ENCODE data around the gene TPGS1.

Gene TPGS1, protein sequence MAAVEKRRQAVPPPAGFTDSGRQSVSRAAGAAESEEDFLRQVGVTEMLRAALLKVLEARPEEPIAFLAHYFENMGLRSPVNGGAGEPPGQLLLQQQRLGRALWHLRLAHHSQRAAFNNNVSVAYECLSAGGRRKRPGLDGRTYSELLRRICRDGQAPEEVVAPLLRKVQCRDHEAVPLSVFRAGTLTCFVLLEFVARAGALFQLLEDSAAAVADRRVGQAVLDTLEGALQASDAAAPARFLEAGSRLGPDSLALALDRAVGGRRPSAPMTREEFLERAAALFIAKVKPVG

DNA sequence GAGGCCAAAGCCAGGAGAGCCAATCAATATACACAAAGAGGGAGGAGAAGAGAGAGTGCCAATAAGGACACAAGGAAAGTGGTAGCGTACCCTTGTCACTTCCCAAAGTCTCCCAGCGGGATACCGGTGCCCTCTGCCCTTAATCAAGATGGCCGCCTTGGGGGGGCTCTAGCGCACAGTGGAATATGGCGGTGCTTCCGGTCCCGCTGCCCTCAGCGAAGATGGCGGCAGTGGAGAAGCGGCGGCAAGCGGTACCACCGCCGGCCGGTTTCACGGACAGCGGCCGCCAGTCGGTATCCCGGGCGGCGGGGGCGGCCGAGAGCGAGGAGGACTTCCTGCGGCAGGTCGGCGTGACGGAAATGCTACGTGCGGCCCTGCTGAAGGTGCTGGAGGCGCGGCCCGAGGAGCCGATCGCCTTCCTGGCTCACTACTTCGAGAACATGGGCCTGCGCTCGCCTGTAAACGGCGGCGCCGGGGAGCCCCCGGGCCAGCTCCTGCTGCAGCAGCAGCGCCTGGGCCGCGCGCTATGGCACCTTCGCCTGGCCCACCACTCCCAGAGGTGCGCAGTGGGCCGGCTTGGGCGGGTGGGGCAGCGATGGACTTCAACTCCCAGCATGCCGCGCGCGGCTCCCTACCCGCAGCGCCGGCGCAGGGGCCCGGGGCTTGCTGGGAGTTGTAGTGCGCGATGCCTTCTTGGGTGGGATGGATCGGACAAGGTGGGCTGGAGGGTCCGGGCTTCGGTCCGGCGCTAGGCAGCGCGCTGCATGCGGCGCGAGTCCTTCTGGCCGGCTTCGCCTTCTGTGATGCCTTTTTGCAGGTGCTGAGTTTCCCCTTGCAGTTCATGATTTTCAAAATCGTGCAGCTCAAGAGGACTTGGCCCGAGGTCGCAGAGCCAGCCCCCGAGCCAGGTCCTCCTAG lies at the start of gene TPGS1:
TPGS1 (plus strand) TSS at position 212 of the 918 bp plus-strand sequence; CDS start at position 222, 10 bp downstream.
- peak; percentile 74 for DNase-seq

DNA sequence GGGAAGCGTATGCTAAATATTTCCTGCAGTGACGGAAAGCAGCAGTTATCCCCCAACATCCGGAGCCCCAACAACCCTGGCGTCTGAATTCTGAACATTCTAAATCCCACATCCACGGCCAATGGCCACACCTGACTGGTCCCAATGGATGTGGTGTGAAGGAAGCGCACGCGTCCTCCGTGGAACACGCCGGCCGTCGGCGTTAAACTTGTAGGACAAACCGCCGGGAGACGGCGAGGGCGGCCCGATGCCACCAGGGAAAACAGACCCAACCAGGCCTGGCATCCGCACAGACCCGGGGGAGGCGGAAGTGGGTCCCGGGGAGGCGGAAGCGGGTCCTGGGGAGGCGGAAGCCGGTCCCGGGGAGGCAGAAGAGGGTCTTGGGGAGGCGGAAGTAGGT lies 49.7 kb upstream of the TPGS1 start:
- no peak for DNase-seq

DNA sequence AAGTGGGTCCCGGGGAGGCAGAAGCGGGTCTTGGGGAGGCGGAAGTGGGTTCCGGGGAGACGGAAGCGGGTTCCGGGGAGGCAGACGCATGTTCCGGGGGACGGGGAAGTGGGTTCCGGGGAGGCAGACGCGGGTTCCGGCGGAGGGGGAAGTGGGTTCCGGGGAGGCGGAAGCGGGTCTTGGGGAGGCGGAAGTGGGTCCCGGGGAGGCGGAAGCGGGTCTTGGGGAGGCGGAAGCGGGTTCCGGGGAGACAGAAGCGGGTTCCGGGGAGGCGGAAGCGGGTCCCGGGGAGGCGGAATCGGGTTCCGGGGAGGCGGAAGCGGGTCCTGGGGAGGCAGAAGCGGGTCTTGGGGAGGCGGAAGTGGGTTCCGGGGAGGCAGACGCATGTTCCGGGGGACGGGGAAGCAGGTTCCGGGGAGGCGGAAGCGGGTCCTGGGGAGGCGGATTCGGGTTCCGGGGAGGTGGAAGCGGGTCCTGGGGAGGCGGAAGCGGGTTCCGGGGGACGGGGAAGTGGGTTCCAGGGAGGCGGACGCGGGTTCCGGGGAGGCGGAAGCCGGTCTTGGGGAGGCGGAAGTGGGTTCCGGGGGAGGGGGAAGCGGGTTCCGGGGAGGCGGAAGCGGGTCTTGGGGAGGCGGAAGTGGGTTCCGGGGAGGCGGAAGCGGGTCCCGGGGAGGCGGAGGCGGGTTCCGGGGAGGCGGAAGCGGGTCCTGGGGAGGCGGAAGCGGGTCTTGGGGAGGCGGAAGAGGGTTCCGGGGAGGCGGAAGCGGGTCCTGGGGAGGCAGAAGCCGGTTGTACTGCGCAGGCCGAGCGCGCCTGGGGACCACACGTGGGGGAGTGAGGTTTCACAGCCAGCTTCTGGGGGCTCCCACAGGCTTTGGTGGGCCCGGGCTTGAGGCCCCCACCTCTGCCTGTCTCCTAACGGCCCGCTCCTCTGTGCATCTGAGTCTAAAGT lies 48.9 kb upstream of the TPGS1 start:
- DNase-seq: no peak

DNA sequence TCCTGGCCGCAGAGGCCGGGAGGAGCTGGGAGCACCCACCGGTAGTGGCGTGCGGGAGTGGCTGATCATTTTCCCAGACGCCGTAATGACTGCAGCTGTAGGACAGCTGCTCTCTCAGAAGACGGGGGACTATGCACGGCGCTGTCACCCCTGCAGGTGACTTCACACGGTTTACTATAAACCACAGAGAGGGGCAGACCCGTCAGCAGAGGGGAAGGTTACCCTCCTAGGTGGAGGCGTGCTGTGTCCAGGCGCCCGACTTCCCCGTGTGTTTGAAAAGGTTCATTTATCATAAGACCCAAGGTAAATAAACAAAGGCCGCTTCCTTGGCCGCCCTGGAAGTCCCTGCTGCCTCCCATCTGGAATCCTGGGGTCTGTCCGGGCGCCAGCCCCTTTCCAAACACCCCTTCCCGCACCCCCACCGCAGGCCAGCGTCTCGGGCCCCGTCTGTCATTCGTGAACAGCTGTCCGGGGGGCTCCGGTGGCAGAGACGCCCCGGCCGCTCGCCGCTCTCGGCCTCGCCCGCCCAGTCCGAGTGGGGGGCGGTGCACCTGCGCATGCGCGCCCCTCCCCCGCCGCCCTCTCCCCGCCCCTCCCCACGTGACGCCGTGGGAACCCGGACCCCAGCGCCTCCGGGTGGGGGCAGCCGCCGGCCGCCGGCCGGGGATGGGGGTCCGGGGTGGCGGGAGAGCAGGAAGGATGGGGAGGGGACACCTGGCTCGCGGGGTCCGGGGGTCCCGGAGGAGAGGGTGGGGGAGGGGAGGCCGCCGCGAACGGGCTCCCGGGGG lies 47.4 kb upstream of the TPGS1 start:
- peak; percentile 64 for DNase-seq

DNA sequence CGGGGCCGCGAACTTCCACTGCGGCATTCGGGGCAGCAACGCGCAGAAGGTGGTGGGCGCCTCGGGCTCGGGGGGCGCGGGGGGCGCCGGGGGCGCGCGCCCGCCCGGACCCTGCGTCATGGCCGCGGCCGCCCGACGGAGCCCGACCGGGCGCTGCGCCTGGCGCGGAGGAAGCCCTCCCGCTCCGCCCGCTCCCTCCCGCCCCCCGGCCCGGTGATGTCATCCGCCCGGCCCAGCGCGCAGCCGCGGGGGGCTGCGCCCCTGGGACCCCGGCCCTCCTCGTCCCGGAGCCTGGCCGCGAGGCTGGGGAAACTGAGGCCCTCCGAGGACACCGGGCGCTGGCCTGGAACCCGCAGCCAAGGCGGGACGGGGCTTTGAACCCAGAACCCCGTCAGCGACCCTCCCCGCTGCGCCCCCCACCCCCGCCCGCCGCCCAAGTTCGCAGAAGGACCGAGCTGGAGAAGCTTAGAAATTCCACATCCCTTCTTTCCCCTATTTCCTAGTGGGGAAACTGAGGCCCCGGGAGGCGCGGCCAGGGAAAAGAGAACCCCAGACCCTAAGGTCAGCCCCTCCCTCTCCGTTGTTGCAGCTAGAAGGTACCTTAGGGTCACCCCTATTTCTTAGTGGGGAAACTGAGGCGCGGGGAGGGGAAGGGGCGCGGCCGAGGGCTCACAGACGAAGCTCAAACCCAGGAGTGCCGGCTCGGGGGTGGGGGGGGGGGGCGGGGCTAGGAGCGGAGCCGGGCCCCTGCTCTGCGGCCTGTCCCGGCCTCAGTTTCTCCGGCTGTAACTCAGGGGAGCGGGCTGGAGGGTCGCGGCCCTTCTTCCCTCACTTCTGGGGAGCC lies 46.2 kb upstream of the TPGS1 start, which contains the start of gene SHC2:
SHC2 (minus strand) TSS at position 157 of the 844 bp plus-strand sequence; CDS start at position 120, 37 bp downstream.
- no peak for DNase-seq

DNA sequence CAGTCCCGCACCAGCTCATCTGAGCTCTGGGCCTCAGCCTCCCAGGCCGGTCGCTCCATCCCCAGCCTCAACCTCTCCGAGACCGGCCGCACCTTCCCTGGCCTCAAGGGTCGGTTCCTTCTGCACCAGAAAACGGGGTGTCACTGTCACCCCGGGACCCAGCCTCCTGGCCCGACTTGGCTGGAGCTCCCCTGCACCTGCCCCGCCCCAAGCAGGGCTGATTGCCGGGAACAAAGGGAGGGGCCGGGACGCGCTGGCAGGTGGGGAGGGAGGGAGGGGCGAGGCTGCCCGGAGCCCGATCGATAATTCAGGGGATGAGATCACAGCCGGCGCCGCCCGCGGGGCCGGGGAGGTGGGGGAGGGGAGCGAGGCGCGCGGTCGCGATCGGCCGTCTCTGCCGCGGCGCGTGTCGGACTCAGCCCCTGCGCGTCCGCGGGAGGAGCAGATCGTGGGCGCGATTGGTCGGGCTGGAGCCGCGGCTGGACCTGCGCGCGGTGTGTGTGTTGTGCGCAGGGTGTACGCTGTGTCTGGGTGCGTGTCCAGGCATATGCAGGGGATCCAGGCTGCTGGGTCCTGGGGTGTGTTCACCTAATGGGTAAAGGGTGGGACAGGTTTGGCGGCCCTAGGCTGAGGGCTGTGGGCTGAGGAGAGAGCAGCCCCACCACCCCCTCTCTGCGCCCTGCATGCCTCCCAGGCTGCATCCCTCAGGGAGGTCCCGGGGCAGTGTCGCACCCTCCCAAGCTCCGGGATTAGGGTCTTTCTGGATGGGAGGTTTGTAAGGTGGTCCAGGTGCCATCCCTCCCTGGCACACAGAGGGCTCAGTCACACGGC lies 45.4 kb upstream of the TPGS1 start:
- DNase-seq: peak; percentile 67

DNA sequence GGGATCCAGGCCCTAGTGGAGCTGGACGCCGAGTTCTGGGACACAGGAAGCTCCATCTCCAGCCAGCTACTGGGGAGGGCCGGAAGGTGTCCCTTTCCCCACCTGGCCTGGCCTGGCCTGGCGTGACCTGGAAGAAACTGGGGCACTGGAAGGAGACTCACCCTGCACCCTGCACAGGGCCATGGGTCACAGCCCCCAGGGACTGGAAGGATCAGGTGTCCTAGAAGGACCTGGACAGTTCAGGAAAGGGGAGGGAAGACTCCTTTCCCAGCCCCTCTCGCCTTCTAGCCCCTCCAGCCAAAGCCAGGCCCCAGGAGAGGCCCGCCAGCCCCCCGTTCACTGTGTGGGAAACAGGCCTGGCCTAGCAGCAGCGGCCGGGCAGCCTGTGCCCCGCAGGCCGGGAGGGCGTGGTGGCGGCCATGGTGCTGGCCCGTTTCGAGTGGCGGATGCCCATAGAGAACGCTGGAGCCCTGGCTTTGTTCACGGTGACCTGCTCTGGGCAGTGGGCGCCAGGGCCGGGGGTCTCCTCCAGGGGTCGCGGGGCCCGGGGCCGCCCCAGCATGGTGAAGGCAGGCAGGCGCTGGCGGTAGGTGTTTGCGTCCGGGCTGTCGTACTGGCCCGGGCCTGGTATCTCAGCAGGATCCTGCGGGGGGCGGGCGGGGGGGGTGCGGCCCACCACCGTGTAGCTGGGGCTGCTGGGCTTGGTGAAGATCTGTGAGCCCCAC lies 43.7 kb upstream of the TPGS1 start:
- DNase-seq: no peak

DNA sequence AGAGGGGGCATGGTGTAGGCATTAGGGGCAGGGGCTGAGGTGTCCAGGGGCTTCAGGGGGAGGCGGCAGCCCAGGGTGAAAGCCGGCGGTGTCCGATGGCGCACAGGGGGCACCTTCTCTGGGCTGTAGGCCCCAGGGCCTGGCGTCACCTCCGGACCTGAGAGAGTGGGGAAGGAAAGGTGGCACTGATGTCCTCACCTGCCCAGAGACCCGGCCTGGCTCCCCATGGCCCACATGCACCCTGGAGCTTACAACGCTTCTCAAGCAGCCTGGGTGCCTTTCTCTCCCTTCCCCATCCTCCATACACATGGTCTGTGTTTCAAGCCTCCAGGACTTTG lies 43.1 kb upstream of the TPGS1 start:
- DNase-seq: no peak

DNA sequence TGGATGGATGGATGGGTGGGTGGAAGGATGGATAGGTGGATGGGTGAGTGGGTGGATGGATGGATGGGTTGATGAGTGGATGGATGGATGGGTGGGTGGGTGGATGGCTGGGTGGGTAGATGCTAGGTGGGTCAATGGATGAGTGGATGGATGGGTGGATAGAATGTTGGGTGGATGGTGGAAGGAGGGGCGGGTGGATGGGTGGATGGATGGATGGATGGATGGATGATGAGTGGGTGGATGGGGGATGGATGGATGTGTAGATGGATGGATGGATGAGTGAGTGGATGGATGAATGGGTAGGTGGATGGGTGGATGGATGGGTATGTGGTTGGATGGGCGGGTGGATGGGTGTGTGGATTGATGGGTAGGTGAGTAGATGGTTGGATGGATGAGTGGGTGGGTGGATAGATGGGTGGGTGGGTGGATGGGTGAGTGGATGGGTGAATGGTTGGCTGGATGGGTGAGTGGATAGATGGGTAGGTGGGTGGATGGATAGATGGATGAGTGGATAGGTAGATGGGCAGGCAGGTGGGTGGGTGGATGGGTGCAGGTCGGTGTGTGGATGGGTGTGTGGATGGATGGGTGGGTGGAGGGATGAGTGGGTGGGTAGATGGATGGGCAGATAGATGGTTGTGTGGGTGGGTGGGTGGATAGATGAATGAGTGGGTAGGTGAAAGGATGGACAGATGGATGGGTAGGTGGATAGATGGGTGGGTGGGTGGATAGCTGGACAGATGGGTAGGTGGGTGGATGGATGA lies 42.1 kb upstream of the TPGS1 start:
- no peak for DNase-seq

DNA sequence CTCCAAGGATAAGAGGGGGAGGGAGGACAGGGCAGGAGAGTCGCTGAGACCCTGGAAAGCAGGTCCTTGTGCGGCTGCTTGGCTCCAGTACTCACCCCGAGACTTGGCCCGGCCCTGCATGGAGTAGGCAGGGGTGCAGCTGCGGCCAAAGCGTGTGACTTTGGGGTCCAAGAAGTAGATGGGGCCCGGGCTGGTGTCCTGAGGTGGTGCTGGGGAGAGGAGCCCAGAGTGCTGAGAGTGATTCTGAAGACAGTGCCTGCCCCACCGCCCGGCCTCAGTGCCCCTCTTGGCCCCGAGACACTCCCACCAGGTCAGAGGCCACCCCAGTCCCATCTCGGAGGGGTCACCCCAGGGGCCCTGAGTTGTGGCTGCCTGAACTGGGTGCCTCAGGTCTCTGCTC lies 39.7 kb upstream of the TPGS1 start:
- no peak for DNase-seq

DNA sequence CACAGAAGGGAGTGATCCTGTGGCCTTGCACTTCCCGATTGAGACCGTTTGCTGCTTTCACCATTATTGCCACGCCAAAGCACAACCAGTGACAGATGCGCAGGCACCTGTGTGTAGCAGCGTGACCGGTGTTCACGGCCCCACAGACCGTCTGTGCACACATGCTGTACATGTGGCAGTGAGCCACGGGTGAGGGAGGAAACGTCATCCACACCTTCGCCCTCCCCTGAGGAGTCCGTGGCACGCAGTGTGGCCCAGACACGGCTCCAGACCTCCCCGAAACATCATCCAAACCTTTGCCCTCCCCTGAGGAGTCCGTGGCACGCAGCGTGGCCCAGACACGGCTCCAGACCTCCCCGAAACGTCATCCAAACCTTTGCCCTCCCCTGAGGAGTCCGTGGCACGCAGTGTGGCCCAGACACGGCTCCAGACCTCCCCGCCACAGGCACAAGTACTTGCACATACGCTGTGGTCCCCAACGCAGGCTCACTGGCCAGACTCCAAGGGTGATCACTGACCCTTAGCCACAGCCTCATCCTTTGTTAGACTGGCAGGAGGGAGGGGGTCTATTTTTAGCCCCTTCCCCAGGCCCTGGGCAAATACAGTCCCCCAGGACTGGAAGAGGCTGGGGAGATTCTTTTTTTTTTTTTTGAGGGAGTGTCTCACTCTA lies 38.6 kb upstream of the TPGS1 start:
- DNase-seq: no peak

DNA sequence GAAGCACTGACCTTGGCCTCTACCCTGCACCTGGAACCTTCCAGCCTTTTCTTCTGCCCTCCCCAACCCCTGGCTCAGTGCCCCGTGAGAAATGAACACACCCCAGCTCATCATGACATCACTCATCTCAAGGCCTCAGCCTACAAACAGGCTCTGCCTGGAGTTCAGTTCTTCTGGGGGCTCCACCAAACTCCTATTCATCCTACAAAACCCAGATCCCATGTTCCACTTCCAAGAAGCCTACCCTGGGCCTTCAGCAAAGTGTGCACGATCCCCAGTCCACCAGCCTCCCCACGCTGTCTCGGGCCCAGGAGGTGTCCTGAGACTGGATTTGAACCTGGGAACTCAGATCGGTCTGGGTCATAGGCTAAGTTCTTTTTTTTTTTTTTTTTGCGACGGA lies 37.5 kb upstream of the TPGS1 start:
- DNase-seq: no peak

DNA sequence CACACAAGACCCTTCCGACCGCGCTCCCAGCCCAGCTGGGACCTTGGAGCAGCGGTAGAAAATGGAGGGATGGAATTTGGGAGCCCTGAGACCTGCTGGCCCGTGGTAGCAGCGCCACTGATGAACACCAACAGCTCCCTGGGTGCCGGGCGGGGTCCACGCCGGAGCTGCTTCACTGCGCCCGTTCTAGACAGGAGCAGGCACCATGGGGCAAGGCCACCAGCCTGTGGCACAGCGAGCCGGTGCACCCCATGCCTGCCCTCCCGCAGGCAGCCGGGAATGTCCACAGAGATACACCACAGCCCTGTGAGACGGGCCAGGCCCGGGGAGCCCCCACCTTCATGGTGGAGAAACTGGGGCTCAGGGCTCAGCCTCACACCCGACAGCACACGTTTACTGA lies 36.6 kb upstream of the TPGS1 start:
- no peak for DNase-seq

DNA sequence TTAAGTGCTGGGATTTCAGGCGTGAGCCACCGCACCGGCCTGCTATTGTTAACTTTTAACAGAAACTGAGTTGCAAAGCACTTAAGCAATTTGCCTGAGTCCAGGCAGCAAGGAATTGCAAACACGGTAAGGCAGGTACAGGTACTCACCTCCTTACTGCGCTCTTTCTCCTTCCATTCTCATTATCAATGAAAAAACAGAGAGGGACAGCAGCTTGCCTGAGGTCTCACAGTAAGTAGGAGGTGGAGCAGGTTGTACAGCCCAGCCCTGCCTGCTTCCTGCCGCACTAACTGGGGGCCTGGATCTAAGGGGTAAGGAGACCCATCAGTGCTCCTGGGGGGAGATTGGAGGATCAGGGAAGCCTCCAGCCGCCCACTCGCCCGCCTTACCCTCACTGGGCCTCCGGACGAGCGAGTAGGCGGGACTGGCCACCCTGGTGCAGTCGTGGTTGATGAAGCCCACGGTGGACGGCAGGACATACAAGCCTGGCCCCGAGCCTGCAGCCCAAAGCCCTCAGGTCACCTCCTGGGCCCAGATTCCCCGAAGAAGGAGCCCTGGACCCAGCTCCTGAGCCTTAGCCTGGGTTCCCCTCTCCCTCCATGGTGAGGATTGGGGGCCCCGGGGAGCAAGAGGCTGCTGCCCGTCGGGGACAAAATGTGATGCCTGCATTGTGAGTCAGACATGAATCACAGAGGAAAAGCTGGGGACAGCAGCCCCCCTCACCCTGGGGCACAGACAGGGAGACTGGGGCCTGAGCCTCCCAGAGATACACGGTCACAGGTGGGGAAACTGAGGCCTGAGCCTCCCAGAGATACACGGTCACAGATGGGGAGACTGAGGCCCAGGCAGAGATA lies 35.1 kb upstream of the TPGS1 start:
- DNase-seq: no peak

DNA sequence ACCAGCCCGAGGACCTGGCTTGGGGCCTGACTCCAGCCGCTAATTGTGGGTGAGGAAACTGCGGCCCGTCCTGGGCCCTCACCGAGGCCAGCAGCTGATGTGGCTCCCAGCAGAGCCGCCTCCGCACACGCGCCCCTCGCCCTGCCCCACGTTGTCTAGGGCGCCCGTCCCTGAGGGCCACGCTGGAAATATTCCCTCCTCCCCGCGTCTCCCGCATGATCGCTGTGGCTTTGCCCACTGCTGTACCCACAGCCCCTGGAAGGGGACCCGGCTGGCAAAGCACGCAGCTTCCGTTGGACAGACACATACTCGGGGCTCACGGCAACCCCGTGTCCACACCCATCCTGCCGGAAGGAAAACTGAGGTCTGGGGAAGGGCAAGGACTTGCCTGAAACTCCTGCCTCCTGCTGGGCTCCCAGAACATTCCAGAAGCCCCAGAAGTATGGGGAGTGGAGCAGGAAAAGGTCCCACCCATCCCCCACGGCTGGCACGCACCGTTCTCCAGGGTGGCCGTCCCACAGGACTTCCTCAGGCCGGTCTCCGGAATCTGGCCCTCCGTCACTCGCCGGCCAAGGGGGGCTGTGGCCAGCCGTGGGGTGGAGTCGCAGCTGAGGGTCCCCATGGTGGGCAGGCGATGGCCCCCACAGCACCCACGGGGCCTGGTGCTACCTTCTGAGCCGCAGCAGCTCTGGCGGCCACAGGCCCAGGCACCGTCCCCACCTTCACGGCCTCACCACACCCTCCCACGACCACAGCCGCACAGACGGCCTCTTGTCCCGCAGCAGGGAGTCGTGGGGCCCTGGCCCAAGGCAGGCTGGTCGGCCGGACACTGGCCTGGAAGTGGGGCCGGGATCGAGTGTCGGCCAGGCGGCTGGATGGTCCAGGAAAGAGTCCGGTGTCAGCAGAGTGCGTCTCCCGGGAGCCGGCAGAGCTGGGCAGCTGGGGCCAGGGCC lies 32.9 kb upstream of the TPGS1 start:
- DNase-seq: no peak

DNA sequence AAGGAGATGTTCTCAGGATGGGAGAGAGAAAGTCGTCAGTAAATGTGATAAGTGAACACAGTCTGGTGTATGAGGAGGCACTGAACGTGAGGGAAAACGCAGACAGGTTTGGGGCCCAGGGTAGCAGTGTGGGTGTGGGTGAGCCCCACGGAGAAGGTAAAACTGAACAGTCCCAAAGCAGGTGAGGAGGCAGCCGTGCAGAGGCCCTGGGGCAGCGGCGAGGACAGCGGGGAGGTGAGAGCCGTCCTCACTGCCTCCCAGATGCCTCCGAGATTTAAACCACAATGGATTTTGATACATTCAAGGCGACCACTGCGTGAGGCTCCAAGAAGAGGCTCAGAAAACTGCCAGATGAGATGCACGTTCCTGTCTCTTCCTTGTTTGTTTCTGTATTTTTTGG lies 31.9 kb upstream of the TPGS1 start:
- DNase-seq: no peak
